DND-41 (cell line): ENCODE results near the gene SEMA5A.

Experiments used
- ATAC-seq: fragments of 200-7000 bp; cut with Tn5 transposase; 3 replicates; pipeline ENCODE4 v1.9.1; 2021; ENCODE audit warnings: low read depth; ENCODE audit not compliant: insufficient read depth
- DNase-seq: peaks from one replicate; pipeline ENCODE4 v3.0.0-alpha.2; 2020
- H2AFZ ChIP-seq: 2 replicates; pipeline ENCODE4 v1.6.0; 2012; ENCODE audit warnings: low read depth, low read length
- H3K27ac ChIP-seq: 2 replicates; pipeline ENCODE4 v1.5.1; 2012; ENCODE audit warnings: low read length, inconsistent platforms
- H3K27me3 ChIP-seq: fragments of 200-600 bp; sonication (generic); 2 replicates; pipeline ENCODE4 v1.6.0; 2012; ENCODE audit warnings: low read length, mild to moderate bottlenecking, inconsistent platforms; ENCODE audit not compliant: insufficient read depth, poor library complexity
- H3K36me3 ChIP-seq: 2 replicates; pipeline ENCODE4 v1.5.1; 2012; ENCODE audit warnings: low read length, inconsistent platforms; ENCODE audit not compliant: insufficient read depth
- H3K4me1 ChIP-seq: 2 replicates; pipeline ENCODE4 v1.5.1; 2012; ENCODE audit warnings: mild to moderate bottlenecking, low read length; ENCODE audit not compliant: insufficient read depth
- H3K4me2 ChIP-seq: 2 replicates; pipeline ENCODE4 v1.6.0; 2012; ENCODE audit warnings: mild to moderate bottlenecking, moderate library complexity, low read length, inconsistent platforms; ENCODE audit not compliant: insufficient read depth
- H3K4me3 ChIP-seq, 2 experiments: fragments of 200-600 bp in 1 of 2; shearing (Covaris generic) in 1 of 2; 2 replicates each; pipeline ENCODE4 v1.5.1; 2012 to 2016; ENCODE audit warnings: inconsistent platforms in 2 of 2, low read length in 2 of 2, mild to moderate bottlenecking in 2 of 2, low read depth in 1 of 2, moderate library complexity in 1 of 2
- H3K79me2 ChIP-seq: 2 replicates; pipeline ENCODE4 v1.6.0; 2012; ENCODE audit warnings: low read length, inconsistent platforms; ENCODE audit not compliant: insufficient read depth
- H3K9ac ChIP-seq: 2 replicates; pipeline ENCODE4 v1.6.0; 2012; ENCODE audit warnings: low read depth, mild to moderate bottlenecking, inconsistent platforms, low read length, moderate library complexity
- H3K9me3 ChIP-seq: 2 replicates; pipeline ENCODE4 v1.5.1; 2012; ENCODE audit warnings: low read length, moderate library complexity, mild to moderate bottlenecking, inconsistent platforms; ENCODE audit not compliant: insufficient read depth, severe bottlenecking
- H4K20me1 ChIP-seq: 2 replicates; pipeline ENCODE4 v1.6.0; 2012; ENCODE audit warnings: low read length; ENCODE audit not compliant: insufficient read depth
- CTCF ChIP-seq: IDR thresholded peaks from 2 replicates; pipeline ENCODE4 v1.5.1; 2012; ENCODE audit warnings: borderline replicate concordance, low read length, moderate library complexity, mild to moderate bottlenecking; ENCODE audit not compliant: poor library complexity, severe bottlenecking; ENCODE audit errors: extremely low read depth
- EZH2 ChIP-seq: IDR thresholded peaks from 3 replicates; pipeline ENCODE4 v1.6.1; 2012; ENCODE audit warnings: borderline replicate concordance, low read depth, mild to moderate bottlenecking, moderate library complexity, low read length, inconsistent platforms; ENCODE audit not compliant: severe bottlenecking

Gene SEMA5A

GRCh38 chr5:9429691-9430215, 116.1 kb downstream of the SEMA5A start:
- no peak overlapping the region for H3K4me3 ChIP-seq
- TF ChIP-seq EZH2 = no peak
- TF ChIP-seq CTCF = no peak
- H3K27me3 ChIP-seq = peaks cover 3% of the 10 kb centered on the region
- DNase-seq (no peak), ATAC-seq (no peak)
- H3K9me3 ChIP-seq = no peaks in the 10 kb centered on the region
- no peak overlapping the region for H3K9ac ChIP-seq
- H3K79me2 ChIP-seq = no peaks in the 10 kb centered on the region
- H3K4me1 ChIP-seq = no peaks in the 10 kb centered on the region
- no peaks in the 10 kb centered on the region for H4K20me1 ChIP-seq
- no peaks in the 10 kb centered on the region for H3K36me3 ChIP-seq
- no peak overlapping the region for H3K27ac ChIP-seq
- no peak overlapping the region for H2AFZ ChIP-seq
- no peak overlapping the region for H3K4me2 ChIP-seq

GRCh38 chr5:9428272-9428671, 117.6 kb downstream of the SEMA5A start:
- Histone ChIP-seq H4K20me1 (no peaks in the 10 kb centered on the region), H3K27me3 (peaks cover 3% of the 10 kb centered on the region), H3K36me3 (no peaks in the 10 kb centered on the region), H3K27ac (no peak overlapping the region), H3K4me1 (no peaks in the 10 kb centered on the region), H3K9ac (no peak overlapping the region), H3K9me3 (no peaks in the 10 kb centered on the region), H3K4me3 (no peak overlapping the region), H3K79me2 (no peaks in the 10 kb centered on the region), H3K4me2 (no peak overlapping the region), H2AFZ (no peak overlapping the region)
- TF ChIP-seq EZH2 (no peak), CTCF (no peak)
- DNase-seq = no peak
- ATAC-seq = no peak

GRCh38 chr5:9425710-9426109, 120.2 kb downstream of the SEMA5A start:
- Histone ChIP-seq H3K4me1 (no peaks in the 10 kb centered on the region), H3K9me3 (no peaks in the 10 kb centered on the region), H3K4me3 (no peak overlapping the region), H3K79me2 (no peaks in the 10 kb centered on the region), H4K20me1 (no peaks in the 10 kb centered on the region), H3K9ac (no peak overlapping the region), H3K27me3 (peaks cover 3% of the 10 kb centered on the region), H3K27ac (no peak overlapping the region), H2AFZ (no peak overlapping the region), H3K36me3 (no peaks in the 10 kb centered on the region), H3K4me2 (no peak overlapping the region)
- TF ChIP-seq CTCF (no peak), EZH2 (no peak)
- ATAC-seq (no peak), DNase-seq (no peak)

- no peak overlapping the region for H3K9ac ChIP-seq
- H3K4me3 ChIP-seq = no peak overlapping the region
- TF ChIP-seq EZH2 (no peak), CTCF (no peak)
- no peak overlapping the region for H2AFZ ChIP-seq
- ATAC-seq = no peak
- H3K9me3 ChIP-seq = no peaks in the 10 kb centered on the region
- H3K4me1 ChIP-seq = no peaks in the 10 kb centered on the region
- H3K36me3 ChIP-seq = no peaks in the 10 kb centered on the region
- no peaks in the 10 kb centered on the region for H4K20me1 ChIP-seq
- H3K4me2 ChIP-seq = no peak overlapping the region
- no peak for DNase-seq
- H3K27ac ChIP-seq = no peak overlapping the region
- H3K79me2 ChIP-seq = no peaks in the 10 kb centered on the region
- no peaks in the 10 kb centered on the region for H3K27me3 ChIP-seq
These were observed 122.3 kb downstream of the SEMA5A start for GRCh38 chr5:9423571-9423970.
